HG03135 (cell line): ENCODE data around the gene SV2C.
A peak's percentile ranks its signal among the peaks of the same experiment; 100 is the strongest.
"Not testable (repeated sequence)": the region's sequence is repeated elsewhere in the genome, so short reads cannot be mapped to it uniquely, and the experiment has no call there.

Source experiments
- ATAC-seq: cut with Tn5 transposase; IDR thresholded peaks from one replicate; pipeline ENCODE4 v1.9.1; 2021; ENCODE audit warnings: mild to moderate bottlenecking, moderate library complexity; ENCODE audit not compliant: unreplicated experiment

SV2C gene

DNA sequence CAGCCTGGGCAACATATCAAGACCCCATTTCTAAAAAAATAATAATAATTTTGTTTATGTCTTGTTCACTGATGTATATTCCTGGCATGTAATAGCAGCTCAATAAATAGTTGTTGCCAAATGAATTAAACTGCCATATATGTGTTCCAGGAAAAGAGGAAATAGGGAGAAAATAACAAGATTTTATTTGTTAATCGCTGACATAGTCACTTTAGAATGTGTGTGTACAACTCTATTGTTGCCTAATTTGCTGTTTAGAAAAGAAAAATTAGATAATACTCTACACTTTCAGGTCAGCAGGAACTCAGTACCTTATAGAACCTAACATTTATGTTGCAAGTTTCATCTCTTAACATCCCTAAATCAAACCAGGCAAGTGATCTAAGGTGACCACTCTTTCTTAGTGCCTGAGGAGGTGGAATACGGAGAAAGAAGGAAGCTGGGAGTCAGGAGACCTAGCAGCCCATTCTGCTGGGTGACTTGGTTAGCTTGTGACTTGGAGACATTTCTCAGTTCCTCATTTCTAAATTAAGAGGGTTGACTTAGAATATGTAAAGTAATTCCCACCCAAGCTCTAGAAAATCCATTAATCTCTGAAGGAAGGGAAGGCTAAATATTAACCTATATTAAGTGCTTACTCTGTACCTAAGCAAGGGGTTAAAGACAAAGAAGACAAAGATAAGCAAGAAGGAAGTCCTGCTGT is 209.6 kb downstream of the SV2C start:
- peak; percentile 76 for ATAC-seq

DNA sequence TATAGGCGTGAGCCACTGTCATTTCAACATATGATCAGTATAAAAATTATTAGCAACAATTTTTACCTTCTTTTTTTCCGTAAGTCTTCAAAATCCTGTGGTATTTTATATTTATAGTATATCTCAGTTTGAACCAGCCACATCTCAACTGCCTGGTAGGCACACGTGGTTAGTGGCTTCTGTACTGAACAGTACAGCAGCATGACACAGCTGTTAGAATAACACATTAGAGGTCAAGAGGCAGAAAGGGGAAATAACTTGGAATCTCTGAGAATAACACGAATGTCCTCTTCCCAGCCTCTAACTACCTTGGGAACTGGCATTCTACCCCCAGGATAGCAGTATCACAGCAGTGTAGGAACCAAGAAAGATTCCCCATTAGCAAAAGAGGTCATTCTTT is 211.4 kb downstream of the SV2C start:
- ATAC-seq = no peak

DNA sequence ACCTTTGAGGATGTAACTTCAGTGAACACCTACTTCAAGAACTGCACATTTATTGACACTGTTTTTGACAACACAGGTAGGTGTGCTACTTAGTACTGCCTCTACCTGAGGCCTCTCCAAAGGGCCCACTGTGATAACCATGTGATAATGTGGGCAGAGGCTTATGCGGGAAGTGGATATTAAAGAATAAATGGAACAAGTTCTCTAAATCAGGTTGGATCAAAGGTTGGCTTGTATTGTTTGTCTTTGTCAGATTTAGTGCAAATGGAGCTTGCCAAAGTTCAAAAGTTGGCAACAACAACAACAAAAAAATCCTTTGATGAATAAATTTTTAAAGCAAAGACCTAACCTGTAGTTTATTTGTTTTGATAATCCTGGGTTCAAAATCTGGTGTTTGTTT is 215.7 kb downstream of the SV2C start:
- no peak for ATAC-seq

DNA sequence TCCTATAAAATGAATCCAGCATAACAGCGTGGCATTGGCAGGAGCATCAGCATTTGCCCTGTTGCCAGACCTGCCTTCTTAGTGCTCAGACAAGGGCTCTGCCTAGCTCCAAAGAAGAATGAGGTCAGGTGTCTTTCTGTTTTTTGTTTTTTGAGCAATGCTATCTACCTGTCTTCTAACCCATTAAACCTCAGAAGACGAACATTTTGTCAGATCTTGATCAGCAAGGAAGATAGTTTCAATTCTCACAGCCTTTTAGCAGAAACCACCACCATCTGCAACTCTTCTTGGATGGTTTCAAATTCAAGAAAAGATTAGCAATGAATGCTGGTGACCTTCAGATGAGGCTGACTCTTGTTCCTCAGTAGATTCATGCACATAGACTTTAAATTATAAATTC is 216.4 kb downstream of the SV2C start:
- ATAC-seq = no peak

DNA sequence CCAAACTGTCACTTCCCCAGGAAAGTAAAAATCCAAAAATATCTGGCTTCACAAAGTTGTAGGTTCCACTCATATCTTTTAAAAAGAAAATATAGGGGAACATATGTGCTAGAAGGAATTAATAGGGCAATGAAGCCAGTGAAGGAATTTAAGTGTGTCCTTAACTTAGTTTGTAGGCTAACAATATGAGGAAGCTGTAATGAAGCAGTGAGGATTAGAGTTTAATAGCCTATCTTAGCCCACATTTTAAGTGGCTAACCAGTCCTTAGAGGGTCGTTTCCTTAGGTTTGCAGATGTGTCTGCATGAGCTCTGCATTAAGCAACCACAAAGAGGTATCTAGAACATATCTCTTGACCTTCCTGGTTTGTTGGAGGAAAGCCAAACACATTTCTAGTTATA is 218.7 kb downstream of the SV2C start:
- not testable (repeated sequence) for ATAC-seq

DNA sequence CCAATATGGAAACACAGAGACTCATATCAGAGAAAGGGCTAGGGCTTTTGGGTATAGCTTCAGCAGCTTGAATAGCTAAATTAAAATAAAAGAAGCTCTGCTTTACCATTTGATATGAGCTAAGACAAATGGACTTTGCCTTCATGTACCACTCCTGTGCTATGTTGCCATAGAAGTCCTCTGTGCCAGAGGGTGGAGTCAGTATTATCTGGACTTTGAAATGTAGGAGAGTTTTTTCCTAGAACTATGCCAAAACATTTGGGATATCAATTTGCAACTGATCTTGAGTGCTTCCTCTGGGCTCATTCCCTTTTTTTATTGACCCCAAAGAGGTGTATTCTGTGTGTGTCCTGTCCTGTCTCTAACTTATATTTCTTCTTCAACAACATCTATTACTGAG is 219.5 kb downstream of the SV2C start:
- not testable (repeated sequence) for ATAC-seq

DNA sequence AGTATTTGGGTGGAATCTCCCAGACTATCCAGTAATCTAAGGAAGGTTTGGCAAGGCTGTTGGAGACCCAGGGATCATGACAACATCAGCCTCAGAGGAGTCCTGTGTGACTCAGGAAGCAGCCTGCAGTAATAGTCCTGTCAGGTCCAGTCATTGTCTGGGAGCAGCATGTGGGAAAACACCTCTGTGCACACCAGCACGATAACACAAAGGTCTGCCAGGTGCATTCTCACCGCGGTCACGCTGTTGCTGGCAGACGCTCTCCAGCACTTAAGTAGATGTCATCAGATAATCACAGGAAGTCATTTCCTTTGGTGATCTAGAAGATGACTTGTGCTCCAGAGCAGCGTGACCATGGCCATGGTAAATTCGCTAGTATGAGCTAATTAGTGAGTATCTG is 220.7 kb downstream of the SV2C start:
- ATAC-seq = peak; percentile 80

DNA sequence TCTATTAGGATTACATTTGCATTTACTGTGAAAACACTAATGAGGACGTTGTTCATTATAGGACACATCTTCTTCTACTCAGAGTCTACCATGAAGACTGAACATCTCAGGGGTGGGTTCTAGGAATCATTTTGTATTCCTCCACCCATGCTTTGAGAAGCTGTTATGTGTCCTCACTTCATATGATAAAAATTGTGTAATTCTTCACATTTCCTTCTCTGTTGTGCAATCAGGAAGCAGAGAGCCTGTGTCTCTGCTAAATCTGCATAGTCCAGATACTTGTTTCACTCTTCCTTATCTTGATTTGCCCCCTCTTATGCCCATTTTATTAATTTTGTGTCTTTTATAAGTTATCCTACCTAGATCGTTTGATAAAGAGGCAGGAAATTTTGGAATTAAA is 222.1 kb downstream of the SV2C start:
- no peak for ATAC-seq

DNA sequence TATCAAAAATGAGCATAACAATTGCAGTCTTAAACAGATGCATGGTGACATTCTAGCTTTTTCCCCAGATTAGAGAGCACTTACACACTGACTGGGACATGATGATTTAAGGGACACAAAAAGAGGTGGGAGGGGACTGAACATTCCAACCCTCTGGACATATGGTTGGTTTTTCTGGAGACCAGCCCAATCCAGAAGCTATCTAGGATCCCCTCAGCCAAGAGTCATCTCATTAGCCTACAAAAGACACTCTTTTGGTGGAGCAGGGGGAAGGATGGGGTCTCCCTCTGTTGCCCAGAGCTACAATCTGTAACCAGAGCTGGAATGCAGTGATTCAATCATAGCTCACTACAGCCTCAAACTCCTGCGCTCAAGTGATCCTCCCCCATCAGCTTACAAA is 222.6 kb downstream of the SV2C start:
- no peak for ATAC-seq

DNA sequence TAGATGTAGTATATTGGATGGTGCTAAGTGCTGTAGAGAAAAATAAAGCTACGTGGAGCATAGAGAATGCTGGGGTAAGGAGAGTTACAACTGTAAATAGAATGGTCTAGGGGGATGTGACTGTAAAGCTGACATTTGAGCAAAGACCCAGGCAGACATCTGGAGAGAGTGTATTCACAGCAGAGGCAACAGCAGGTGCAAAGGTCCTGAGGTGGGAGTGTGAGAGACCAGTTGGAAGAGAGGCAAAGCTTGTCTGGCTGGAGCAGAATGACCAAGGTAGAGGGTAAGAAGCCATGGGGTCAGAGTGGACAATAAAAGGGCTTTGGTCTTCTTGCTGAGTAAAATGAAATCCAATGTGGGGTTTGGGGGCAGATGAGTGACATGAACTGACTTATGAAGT is 227.0 kb downstream of the SV2C start:
- ATAC-seq = no peak

DNA sequence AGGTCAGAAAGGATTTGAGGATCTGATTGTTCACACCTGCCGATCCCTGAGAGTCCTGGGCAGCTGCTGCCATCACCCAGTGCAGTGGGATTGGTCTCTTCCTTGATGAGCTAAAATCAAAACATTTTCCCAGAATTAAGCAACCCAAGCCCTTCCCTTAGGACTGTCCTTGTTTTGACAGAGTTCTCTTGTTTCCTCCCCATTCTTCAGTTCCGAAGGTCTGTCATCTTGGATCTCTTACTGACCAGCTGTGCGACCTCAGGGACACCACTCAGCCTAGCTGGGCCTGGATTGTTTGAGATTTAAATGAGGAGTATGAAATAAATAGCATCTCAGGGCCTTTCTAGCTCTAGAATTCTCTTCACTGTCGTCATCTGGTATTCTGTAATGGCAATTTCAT is 229.6 kb downstream of the SV2C start:
- ATAC-seq = no peak

DNA sequence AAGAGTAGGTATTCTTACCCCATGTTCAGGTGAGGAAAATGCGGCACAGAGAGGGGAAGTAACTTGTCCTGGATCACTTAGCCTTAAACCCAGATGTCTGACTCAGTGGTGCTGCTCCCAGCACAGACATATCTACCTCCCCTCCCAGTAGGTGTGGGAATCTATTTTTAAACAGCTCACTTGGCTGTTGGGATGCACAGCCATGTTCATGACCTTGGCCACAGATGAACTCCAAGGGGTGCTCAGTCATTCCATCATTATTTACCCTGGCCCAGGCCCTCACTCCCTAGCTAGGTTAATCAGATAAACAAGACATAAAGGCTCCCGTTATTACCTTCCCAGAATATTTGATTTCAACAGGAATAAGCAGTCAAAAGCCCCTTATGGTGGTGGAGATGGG is 231.5 kb downstream of the SV2C start:
- ATAC-seq = no peak

DNA sequence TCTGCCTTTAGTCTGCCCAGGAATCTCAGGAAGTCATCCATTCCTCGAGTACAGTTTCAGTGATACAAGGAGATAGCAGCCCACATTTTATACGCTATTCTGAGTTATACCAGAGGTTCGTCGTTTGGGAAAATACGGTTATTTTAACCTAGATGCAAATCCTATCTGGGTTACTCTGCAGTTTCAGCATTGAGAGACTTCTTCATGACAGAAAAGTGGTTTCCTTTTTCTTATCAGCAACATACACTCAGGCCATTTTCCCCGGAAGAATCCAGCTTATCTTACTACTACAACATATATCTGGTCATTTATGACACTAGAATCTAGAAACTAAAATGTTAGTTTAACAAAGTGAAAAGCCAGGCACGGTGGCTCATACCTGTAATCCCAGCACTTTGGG is 236.5 kb downstream of the SV2C start:
- ATAC-seq = no peak

DNA sequence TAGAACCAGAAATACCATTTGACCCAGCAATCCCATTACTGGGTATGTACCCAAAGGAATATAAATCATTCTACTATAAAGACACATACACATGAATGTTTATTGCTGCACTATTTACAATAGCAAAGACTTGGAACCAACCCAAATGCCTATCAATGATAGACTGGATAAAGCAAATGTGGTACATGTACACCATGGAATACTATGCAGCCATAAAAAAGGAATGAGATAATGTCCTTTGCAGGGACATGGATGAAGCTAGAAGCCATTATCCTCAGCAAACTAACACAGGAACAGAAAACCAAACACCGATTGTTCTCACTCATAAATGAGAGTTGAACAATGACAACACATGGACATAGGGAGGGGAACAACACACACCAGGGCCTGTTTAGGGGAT is 240.3 kb downstream of the SV2C start:
- not testable (repeated sequence) for ATAC-seq

DNA sequence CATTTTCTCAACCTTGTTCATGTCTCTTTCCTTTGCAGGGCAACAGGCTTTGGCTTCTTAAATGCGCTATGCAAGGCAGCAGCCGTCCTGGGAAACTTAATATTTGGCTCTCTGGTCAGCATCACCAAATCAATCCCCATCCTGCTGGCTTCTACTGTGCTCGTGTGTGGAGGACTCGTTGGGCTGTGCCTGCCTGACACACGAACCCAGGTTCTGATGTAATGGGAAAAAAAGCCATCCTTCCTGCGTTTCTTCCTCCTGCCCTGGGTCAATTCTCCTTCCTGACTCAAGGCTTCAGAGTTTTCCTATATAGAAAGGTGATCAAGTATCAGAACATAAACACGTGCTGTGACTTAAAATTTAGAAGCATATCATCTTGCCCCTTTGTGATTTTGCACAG is 242.1 kb downstream of the SV2C start:
- ATAC-seq = no peak

DNA sequence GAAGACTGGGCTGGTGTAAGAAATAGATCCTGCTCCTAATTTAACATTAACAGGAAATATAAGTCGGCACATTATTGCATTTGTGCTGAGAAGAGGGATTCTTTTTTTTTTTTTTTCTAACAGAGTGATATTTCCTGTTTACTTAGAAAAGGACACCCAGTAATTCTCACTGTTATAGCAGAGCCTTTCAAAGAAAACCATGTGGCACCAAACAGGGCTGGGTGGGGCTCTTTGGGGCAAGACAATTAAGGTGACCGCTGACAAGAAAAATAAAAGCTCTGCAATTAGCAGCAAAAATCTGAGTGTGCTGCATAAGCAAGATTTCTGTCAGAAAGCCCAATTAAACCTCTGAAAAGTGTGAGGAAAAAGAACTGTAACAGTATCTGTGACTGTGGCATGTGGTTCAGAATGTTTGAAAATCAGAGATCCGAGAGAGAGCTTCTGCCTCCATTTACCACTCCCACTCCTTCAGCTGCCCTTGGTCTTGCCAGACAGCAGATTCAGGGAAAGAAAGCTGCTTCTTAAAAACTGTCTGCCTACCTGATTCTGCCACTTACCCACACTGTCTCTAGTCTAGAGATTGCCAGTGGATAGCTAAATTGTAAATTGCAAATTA is 242.8 kb downstream of the SV2C start:
- ATAC-seq = no peak

DNA sequence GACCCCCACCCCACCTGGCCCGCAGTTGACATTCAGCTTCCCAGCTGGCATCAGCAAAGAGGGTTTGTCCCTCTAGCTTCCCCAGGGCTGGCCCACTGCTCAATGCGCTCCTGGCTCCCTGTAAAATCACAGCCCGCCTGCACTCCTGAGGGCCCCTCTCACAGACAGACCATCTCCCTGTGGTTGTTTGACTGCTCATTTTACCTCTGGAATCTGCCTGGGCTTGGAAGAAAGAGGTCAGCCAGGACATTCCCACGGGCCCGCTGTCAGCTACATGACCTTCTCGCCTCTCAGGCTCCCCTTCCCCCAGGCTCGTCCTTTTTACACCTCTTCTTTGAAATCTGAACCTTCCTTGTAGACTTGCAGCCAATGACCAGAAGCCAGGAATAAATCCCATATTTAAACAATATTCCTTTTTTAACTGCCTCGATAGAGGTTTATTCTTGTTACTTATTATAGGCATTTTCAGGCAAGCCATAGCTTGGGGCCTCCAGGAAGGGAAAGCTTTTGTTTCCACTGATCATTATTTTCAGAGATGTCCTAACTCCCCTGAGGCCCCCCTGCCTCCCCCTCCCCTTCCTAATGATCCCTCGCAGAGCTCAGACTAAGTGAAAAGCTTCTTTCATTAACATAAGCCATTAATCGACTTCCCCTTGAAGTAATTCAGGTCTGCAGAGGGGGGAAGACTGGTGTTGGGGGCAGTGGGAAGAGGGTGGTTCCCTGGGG is 243.6 kb downstream of the SV2C start:
- ATAC-seq = no peak

DNA sequence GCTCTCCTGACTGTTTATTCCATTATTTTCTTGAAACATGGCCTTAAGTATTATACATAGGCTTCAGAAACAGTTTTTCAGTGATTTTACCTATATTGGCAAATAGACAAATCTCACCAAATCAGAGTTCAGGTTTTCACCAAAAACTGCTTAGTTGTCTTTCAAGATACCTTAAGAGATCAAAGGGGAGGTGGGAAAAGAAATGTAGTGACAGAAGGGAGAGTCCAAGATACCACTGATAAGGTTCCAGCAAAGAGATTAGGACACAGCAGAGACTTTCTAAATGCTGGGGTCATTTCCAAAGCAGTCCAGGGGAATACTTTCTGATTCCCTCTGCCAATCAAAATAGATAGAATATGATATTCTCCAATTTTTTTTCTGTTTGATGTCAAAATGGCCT is 246.2 kb downstream of the SV2C start:
- ATAC-seq = no peak

DNA sequence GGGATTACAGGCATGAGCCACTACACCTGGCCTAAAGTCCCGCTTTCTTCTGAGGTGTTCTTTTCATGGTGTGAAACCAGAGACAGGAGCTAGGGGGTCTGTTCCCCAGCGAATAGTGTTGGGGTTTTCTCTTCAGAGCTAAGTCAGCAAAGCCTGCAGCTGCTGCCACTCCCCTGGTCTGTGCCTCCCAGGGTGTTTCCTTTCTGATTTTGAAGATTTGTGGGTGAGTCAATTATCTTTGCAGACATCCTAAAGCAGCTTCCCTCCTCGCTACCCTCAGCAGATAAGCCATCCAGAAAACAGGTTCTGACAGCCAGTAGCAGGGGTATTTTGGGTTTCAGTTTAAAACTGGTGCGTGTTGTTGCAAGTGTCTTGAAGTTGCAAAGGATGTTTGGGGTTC is 247.9 kb downstream of the SV2C start:
- ATAC-seq = no peak

DNA sequence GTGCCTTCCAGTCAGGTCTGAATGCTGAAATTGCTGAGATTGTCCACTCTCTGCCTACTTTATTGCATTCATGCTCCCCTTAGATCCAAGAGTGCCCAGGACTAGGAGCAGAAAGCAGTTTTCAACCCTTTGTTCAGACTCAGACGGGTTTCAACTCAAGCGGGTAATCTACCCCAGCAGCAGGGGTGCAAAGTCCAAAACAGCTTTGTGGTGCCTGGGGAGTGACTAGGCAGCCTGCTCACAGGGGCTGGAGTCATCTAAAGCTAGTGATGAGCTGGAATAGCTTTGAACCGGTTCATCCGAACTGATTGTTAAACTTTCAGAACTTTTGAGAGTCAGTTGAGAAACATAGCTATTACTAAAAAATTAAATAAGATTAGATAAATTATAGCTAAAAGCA is 248.9 kb downstream of the SV2C start:
- no peak for ATAC-seq

DNA sequence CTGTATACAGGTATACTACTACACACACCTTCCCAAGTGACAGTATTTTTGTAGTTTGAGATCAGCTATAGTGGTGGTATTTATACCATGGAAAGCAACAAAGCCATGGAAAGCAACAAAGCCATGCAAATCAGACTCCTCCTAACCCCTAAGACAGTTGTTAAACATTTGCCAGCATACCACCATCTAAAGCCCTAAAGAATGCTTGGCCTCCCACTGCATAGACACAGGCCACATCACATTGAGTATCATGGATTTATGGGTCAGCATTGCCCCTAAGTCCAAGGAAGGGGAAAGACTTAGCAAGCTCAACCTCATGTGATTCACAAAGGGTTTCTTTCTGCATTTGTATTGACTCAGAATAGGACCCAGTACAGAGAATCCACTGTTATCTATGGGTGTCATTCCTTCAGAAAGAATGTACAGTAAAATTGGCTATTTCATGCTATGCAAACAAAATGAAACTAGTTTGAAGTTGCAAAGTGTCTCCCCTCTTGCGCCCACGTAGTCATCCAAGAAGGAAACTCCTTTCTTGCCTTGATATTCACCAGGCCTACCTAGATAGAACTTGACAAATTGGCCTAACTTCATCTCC is 249.5 kb downstream of the SV2C start:
- ATAC-seq = no peak

DNA sequence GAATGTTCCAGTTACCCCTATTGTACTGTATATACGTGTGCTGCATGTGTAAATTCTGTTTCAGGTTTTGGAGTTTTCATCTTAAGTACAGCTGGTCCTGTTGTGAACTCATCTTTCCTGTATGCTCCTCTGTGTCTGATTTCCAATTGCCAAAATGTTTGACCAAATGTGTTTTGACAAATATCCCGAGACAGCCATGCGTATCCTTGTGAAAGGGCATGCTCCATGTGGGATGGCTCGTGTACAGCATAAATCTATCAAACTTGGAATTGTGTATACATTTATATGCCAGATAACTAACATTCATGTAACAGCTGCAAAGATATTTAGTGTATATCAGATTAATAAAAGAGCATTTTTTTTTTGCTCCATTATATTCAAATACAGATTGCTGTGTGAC is 250.4 kb downstream of the SV2C start:
- no peak for ATAC-seq
